GM12892 (cell line): Measurements from ENCODE around the gene TMCO2.

ENCODE experiments used
- DNase-seq: peaks from one replicate; pipeline ENCODE4 v3.0.0; 2011; ENCODE audit not compliant: insufficient read length
- FAIRE-seq: peaks from 2 replicates; lab custom pipeline; 2011; peaks lifted over from hg19 to GRCh38; lab: Jason Lieb, UNC
- POLR2A ChIP-seq: IDR thresholded peaks from 2 replicates; pipeline ENCODE4 v1.6.1; 2011; ENCODE audit warnings: low read depth, low read length, control low read depth
- POLR2AphosphoS5 ChIP-seq: IDR thresholded peaks from 2 replicates; pipeline ENCODE4 v1.6.1; 2011; ENCODE audit warnings: low read depth, low read length, control low read depth
- TAF1 ChIP-seq: IDR thresholded peaks from 2 replicates; pipeline ENCODE4 v1.6.1; 2011; ENCODE audit warnings: low read depth, mild to moderate bottlenecking, control low read depth, low read length, borderline replicate concordance

The TMCO2 gene

GRCh38 chr1:40257688-40258444 lies 10.1 kb downstream of the TMCO2 start, which contains the start of gene ZMPSTE24:
Gene ZMPSTE24 (plus strand): TSS chr1:40258236. CDS start chr1:40258272, 36 bp downstream.
- FAIRE-seq = peak; percentile 99
- TF ChIP-seq POLR2AphosphoS5 = peak; percentile 90
- TF ChIP-seq POLR2A = peak; percentile 87
- peak; percentile 81 for TF ChIP-seq TAF1
- peak; percentile 76 for DNase-seq

GRCh38 chr1:40258445-40258769 lies 10.7 kb downstream of the TMCO2 start:
- FAIRE-seq (no peak), DNase-seq (no peak)
- TF ChIP-seq TAF1 (no peak), POLR2A (no peak), POLR2AphosphoS5 (no peak)

- no peak for DNase-seq
- no peak for TF ChIP-seq POLR2AphosphoS5
- no peak for TF ChIP-seq POLR2A
- no peak for TF ChIP-seq TAF1
- no peak for FAIRE-seq
Measured at GRCh38 chr1:40264354-40264781, 16.6 kb downstream of the TMCO2 start.

- DNase-seq = no peak
- FAIRE-seq = no peak
- TF ChIP-seq POLR2A (no peak), TAF1 (no peak), POLR2AphosphoS5 (no peak)
Measured at GRCh38 chr1:40265298-40265697, 17.6 kb downstream of the TMCO2 start.

GRCh38 chr1:40265919-40266318 lies 18.2 kb downstream of the TMCO2 start:
- FAIRE-seq = no peak
- no peak for DNase-seq
- TF ChIP-seq TAF1 (no peak), POLR2A (no peak)

GRCh38 chr1:40266786-40267535 lies 19.2 kb downstream of the TMCO2 start:
- DNase-seq (no peak), FAIRE-seq (no peak)
- TF ChIP-seq POLR2AphosphoS5 = no peak
- no peak for TF ChIP-seq POLR2A
- no peak for TF ChIP-seq TAF1

- FAIRE-seq = no peak
- no peak for TF ChIP-seq POLR2A
- no peak for DNase-seq
Measured at GRCh38 chr1:40267767-40268187, 20.0 kb downstream of the TMCO2 start.

GRCh38 chr1:40268211-40268610 lies 20.5 kb downstream of the TMCO2 start:
- TF ChIP-seq POLR2AphosphoS5 = no peak
- TF ChIP-seq TAF1 = no peak
- no peak for TF ChIP-seq POLR2A
- no peak for DNase-seq
- FAIRE-seq = no peak

- peak; percentile 46 for FAIRE-seq
- no peak for DNase-seq
- TF ChIP-seq POLR2AphosphoS5 (no peak), POLR2A (no peak), TAF1 (no peak)
Measured at GRCh38 chr1:40270152-40270834, 22.6 kb downstream of the TMCO2 start.

- no peak for DNase-seq
- TF ChIP-seq POLR2AphosphoS5 (no peak), TAF1 (no peak), POLR2A (no peak)
- no peak for FAIRE-seq
Measured at GRCh38 chr1:40272653-40273213, 25.0 kb downstream of the TMCO2 start.

- TF ChIP-seq POLR2AphosphoS5 (no peak), TAF1 (no peak), POLR2A (no peak)
- DNase-seq = no peak
- FAIRE-seq = no peak
Measured at GRCh38 chr1:40273547-40274166, 25.9 kb downstream of the TMCO2 start.
